ENCODE data around the gene STAMBPL1. TPM values are rescaled to one million over a fixed set of nuclear protein-coding genes. Genes with fewer than 3 reads are reported as not detected.

The STAMBPL1 gene
- total and polyA plus RNA-seq, 2 donors (not counting 3 experiments of a cell fraction or from before 2014, with no cell fraction given), result 0.70 to 1.8 TPM

DNA sequence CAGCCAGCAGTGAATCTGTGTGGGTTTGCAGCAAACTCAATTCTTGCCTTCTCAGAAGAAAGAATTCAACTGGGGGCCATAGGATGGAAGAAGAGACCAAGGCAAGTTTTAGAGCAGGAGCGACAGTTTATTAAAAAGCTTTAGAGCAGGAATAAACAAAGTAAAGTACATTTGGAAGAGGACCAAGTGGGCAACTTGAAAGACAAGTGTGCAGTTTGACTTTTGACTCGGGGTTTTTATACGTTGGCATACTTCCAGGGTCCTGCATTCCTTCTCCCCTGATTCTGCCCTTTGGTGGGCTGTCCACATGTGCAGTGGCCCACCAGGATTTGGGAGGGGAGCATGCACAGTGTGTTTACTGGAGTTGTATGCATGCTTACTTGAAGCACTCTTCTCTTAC is 25.4 kb upstream of the STAMBPL1 start:
- no peak for FAIRE-seq
- ChIA-PET CTCF (no interaction called here), POLR2A (no interaction called here)
- DNase-seq (ENCODE audit: low read depth, low spot score), result no peak
- Histone ChIP-seq H3K9ac (replicated peaks; ENCODE audit: extremely low read depth, insufficient read depth, low read length) (no peak overlapping the region), H2AFZ (ENCODE audit: low read depth, low read length) (no peak overlapping the region), H3K4me1 (ENCODE audit: control insufficient read depth, extremely low read depth, insufficient read depth, low read length) (no peaks in the 10 kb centered on the region), H3K9me3 (replicated peaks; ENCODE audit: control insufficient read depth, insufficient read depth, low read length) (no peaks in the 10 kb centered on the region), H3K79me2 (ENCODE audit: control insufficient read depth, insufficient read depth, low read length) (no peaks in the 10 kb centered on the region), H3K36me3 (ENCODE audit: control insufficient read depth in 2 of 2, extremely low read depth in 1 of 2, insufficient read depth in 2 of 2, low read length in 2 of 2) (no peaks in the 10 kb centered on the region), H4K20me1 (replicated peaks; ENCODE audit: control insufficient read depth, extremely low read depth, insufficient read depth, low read length) (no peaks in the 10 kb centered on the region), H3K9me1 (replicated peaks; ENCODE audit: control insufficient read depth, extremely low read depth, insufficient read depth, low read length) (no peaks in the 10 kb centered on the region), H3K4me3 (replicated peaks in 1 of 3; ENCODE audit: insufficient read depth in 1 of 3, low read depth in 1 of 3, low read length in 3 of 3) (no peak overlapping the region), H3K27me3 (ENCODE audit: control insufficient read depth in 2 of 2, insufficient read depth in 2 of 2, low read length in 2 of 2) (peaks cover 0 to 7% of the 10 kb centered on the region in 2 experiments), H3K27ac (ENCODE audit: insufficient read depth, low read depth, low read length) (no peak overlapping the region), H3K4me2 (ENCODE audit: insufficient read depth, low read length) (no peak overlapping the region)
- no TSS peak for BruUV-seq (replicated peaks)
- TF ChIP-seq MYC (IDR thresholded peaks at IDR 0.05; ENCODE audit: low read depth, low read length), result no peak
- TF ChIP-seq MAX (IDR thresholded peaks at IDR 0.05; ENCODE audit: insufficient read depth, insufficient read length), result no peak
- no peak for TF ChIP-seq JUN (IDR thresholded peaks at IDR 0.05; ENCODE audit: borderline replicate concordance, insufficient read depth, insufficient read length, low read depth)
- no peak for TF ChIP-seq GATA2 (IDR thresholded peaks at IDR 0.05; ENCODE audit: insufficient read depth, insufficient read length, low read depth, low read length)
- no peak for TF ChIP-seq POLR2AphosphoS5 (IDR thresholded peaks at IDR 0.05; ENCODE audit: insufficient read depth, low read depth, low read length)
- no peak for TF ChIP-seq EZH2 (IDR thresholded peaks at IDR 0.05; ENCODE audit: borderline replicate concordance, low read depth, low read length, severe bottlenecking)
- no peak for TF ChIP-seq FOS (IDR thresholded peaks at IDR 0.05; ENCODE audit: borderline replicate concordance, insufficient read depth, low read length)
- TF ChIP-seq POLR2A (IDR thresholded peaks at IDR 0.05; ENCODE audit: low read depth, low read length), result no peak
- TF ChIP-seq, protein P1, sequence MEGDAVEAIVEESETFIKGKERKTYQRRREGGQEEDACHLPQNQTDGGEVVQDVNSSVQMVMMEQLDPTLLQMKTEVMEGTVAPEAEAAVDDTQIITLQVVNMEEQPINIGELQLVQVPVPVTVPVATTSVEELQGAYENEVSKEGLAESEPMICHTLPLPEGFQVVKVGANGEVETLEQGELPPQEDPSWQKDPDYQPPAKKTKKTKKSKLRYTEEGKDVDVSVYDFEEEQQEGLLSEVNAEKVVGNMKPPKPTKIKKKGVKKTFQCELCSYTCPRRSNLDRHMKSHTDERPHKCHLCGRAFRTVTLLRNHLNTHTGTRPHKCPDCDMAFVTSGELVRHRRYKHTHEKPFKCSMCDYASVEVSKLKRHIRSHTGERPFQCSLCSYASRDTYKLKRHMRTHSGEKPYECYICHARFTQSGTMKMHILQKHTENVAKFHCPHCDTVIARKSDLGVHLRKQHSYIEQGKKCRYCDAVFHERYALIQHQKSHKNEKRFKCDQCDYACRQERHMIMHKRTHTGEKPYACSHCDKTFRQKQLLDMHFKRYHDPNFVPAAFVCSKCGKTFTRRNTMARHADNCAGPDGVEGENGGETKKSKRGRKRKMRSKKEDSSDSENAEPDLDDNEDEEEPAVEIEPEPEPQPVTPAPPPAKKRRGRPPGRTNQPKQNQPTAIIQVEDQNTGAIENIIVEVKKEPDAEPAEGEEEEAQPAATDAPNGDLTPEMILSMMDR (IDR thresholded peaks at IDR 0.05; ENCODE audit: extremely low read depth in 1 of 2, insufficient read depth in 1 of 2, low read depth in 1 of 2, low read length in 2 of 2), result no peak
- dilution Hi-C loops (cut with MboI; ENCODE audit: extremely low pct_ligation_motif_present, low sequenced_read_pairs) (no loop called here), intact Hi-C loops (cut with micrococcal nuclease) (loop anchor here (5.0 kb wide), 1 partner anchor 48 kb away; no protein-coding TSS in a partner anchor)

All from endothelial cell of umbilical vein (primary cell).